Type B pancreatic cell (in vitro differentiated cells): ENCODE data around the gene WDR70. TPM values are rescaled to one million over a fixed set of nuclear protein-coding genes. Genes with fewer than 3 reads are reported as not detected.
A peak's percentile ranks its signal among the peaks of the same experiment; 100 is the strongest.

Experiments
- DNase-seq: peaks from one replicate; pipeline ENCODE4 v3.0.0; 2021; ENCODE audit warnings: mixed read lengths; ENCODE audit not compliant: unreplicated experiment; ENCODE audit errors: extremely low spot score
- H3K27ac Mint-ChIP-seq: 2 replicates; pipeline ENCODE4 v1.8.0; 2021; ENCODE audit warnings: mild to moderate bottlenecking, mixed read lengths
- H3K27me3 Mint-ChIP-seq: 2 replicates; pipeline ENCODE4 v1.8.0; 2021; ENCODE audit warnings: mixed read lengths
- H3K36me3 Mint-ChIP-seq: 2 replicates; pipeline ENCODE4 v1.8.0; 2021; ENCODE audit warnings: mixed read lengths
- H3K4me1 Mint-ChIP-seq: one replicate; pipeline ENCODE4 v1.8.0; 2021; ENCODE audit warnings: mixed read lengths; ENCODE audit not compliant: unreplicated experiment
- H3K4me3 Mint-ChIP-seq: 2 replicates; pipeline ENCODE4 v1.8.0; 2021; ENCODE audit warnings: mild to moderate bottlenecking, mixed read lengths
- H3K9me3 Mint-ChIP-seq: 2 replicates; pipeline ENCODE4 v1.8.0; 2021; ENCODE audit warnings: mixed read lengths
- total RNA-seq: library from RNA; stranded (reverse); gene quantifications from 2 replicates; pipeline ENCODE4 v1.2.1, GENCODE V29; 2021; ENCODE audit warnings: low replicate concordance
- TF ChIP-seq, protein P1 (sequence below): fragments of 200-600 bp; sonication (generic); conservative IDR thresholded peaks from 2 replicates; pipeline ENCODE4 v1.5.0; 2021; ENCODE audit warnings: antibody characterized with exemption, mild to moderate bottlenecking

WDR70 gene
- total RNA-seq, 1 donor from 2014 or later = 50.2 TPM

- Mint-ChIP-seq H3K4me1 (no peaks in the 10 kb centered on the region), H3K9me3 (peaks cover 4% of the 10 kb centered on the region), H3K27me3 (no peaks in the 10 kb centered on the region), H3K27ac (no peak overlapping the region), H3K36me3 (peaks cover 3% of the 10 kb centered on the region), H3K4me3 (no peak overlapping the region)
- no peak for DNase-seq
- TF ChIP-seq, protein P1, sequence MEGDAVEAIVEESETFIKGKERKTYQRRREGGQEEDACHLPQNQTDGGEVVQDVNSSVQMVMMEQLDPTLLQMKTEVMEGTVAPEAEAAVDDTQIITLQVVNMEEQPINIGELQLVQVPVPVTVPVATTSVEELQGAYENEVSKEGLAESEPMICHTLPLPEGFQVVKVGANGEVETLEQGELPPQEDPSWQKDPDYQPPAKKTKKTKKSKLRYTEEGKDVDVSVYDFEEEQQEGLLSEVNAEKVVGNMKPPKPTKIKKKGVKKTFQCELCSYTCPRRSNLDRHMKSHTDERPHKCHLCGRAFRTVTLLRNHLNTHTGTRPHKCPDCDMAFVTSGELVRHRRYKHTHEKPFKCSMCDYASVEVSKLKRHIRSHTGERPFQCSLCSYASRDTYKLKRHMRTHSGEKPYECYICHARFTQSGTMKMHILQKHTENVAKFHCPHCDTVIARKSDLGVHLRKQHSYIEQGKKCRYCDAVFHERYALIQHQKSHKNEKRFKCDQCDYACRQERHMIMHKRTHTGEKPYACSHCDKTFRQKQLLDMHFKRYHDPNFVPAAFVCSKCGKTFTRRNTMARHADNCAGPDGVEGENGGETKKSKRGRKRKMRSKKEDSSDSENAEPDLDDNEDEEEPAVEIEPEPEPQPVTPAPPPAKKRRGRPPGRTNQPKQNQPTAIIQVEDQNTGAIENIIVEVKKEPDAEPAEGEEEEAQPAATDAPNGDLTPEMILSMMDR = no peak
Measured at GRCh38 chr5:37771731-37772130, 392.6 kb downstream of the WDR70 start.

- H3K27me3 Mint-ChIP-seq = no peaks in the 10 kb centered on the region
- DNase-seq = no peak
- no peaks in the 10 kb centered on the region for H3K4me1 Mint-ChIP-seq
- H3K4me3 Mint-ChIP-seq = no peak overlapping the region
- peaks cover 3% of the 10 kb centered on the region for H3K36me3 Mint-ChIP-seq
- TF ChIP-seq, protein P1 = no peak
- H3K27ac Mint-ChIP-seq = no peak overlapping the region
- H3K9me3 Mint-ChIP-seq = peaks cover 4% of the 10 kb centered on the region
Measured at GRCh38 chr5:37772255-37772654, 393.1 kb downstream of the WDR70 start.

DNA sequence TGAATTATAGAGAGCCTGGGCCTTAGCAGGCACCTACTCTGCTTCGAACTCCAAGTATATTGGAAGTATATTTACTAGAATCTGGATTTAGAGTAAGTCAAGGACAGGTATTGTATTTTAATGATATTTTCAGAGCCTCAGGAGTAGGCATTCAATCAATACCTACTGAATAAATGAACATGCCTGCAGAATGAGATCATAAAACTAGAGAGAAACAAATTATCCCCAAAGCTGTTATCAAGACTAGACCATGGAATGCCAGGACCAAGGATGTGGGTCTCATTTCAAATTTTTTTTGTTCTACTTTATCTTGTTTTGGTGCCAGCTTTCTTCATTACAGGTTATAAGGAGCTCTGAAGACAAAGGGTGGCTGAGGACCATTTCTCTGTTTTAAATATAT is 394.7 kb downstream of the WDR70 start:
- Mint-ChIP-seq H3K36me3 (peaks cover 3% of the 10 kb centered on the region), H3K4me3 (no peak overlapping the region), H3K27me3 (no peaks in the 10 kb centered on the region), H3K9me3 (peaks cover 4% of the 10 kb centered on the region), H3K27ac (no peak overlapping the region), H3K4me1 (no peaks in the 10 kb centered on the region)
- TF ChIP-seq, protein P1 = no peak
- no peak for DNase-seq

DNA sequence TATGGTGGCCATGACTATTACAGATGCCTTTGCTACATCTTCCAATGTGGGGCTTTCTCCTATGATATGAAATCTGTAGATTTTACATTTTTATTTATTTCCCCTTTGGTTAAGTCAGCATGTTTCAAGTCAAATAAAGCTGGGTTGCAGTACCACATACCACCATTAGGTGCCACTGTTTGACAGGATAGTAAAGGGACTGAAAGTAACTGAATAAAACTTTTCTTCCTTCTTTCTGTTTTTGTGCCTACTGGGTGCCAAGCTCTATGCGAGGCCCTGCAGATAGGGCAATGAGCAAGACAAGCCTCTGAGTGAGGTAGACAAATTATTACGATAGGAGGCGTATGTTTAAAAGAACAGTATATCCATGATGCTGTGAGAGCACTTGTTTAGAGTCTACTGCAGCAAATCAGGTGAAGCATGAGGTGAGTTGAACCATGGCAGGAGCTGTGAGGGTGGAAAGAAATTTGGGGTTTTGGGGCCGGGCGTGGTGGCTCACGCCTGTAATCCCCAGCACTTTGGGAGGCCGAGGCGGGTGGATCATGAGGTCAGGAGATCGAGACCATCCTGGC is 395.9 kb downstream of the WDR70 start:
- DNase-seq = no peak
- Mint-ChIP-seq H3K36me3 (peaks cover 3% of the 10 kb centered on the region), H3K27me3 (no peaks in the 10 kb centered on the region), H3K9me3 (peaks cover 4% of the 10 kb centered on the region), H3K4me1 (no peaks in the 10 kb centered on the region), H3K4me3 (no peak overlapping the region), H3K27ac (no peak overlapping the region)
- TF ChIP-seq, protein P1 = peak; percentile 76

- TF ChIP-seq, protein P1 = no peak
- DNase-seq = no peak
Measured at GRCh38 chr5:37776826-37777225, 397.7 kb downstream of the WDR70 start.

More at GRCh38 chr5:37776826-37777225, 397.7 kb downstream of the WDR70 start:
- Mint-ChIP-seq H3K4me1 (no peaks in the 10 kb centered on the region), H3K9me3 (peaks cover 4% of the 10 kb centered on the region), H3K4me3 (no peak overlapping the region), H3K27me3 (no peaks in the 10 kb centered on the region), H3K27ac (no peak overlapping the region), H3K36me3 (peaks cover 3% of the 10 kb centered on the region)
